ENCODE results near the gene GPR141. TPM values are rescaled to one million over a fixed set of nuclear protein-coding genes. Genes with fewer than 3 reads are reported as not detected.

Gene GPR141
- total RNA-seq, 1 donor from 2014 or later: 3.5 TPM

DNA sequence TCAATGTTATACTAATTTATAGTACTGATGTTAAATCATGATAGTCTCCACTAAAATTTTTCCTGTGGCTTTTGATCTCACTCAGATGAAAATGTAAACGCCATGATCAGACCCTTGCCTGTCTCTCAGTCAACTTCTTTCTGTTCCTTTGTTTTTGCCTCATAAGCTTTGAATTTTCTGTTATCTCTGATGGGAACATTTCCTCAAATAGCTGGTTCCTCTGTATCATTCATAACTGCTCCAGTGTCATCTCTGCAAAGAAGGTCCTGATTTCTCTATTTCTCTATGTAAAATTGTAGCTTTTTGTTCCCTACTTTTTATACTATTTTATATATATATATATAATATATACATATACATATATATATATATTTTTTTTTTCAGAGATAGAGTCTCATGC, 67.5 kb downstream of the GPR141 start:
- DNase-seq (no peak), ATAC-seq (no peak)
- TF ChIP-seq, protein P1, sequence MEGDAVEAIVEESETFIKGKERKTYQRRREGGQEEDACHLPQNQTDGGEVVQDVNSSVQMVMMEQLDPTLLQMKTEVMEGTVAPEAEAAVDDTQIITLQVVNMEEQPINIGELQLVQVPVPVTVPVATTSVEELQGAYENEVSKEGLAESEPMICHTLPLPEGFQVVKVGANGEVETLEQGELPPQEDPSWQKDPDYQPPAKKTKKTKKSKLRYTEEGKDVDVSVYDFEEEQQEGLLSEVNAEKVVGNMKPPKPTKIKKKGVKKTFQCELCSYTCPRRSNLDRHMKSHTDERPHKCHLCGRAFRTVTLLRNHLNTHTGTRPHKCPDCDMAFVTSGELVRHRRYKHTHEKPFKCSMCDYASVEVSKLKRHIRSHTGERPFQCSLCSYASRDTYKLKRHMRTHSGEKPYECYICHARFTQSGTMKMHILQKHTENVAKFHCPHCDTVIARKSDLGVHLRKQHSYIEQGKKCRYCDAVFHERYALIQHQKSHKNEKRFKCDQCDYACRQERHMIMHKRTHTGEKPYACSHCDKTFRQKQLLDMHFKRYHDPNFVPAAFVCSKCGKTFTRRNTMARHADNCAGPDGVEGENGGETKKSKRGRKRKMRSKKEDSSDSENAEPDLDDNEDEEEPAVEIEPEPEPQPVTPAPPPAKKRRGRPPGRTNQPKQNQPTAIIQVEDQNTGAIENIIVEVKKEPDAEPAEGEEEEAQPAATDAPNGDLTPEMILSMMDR (IDR thresholded peaks at IDR 0.05): no peak
- Histone ChIP-seq H3K27ac (no peak overlapping the region), H3K4me3 (no peak overlapping the region), H3K27me3 (ENCODE audit: low read depth) (no peaks in the 10 kb centered on the region), H3K36me3 (no peaks in the 10 kb centered on the region), H3K9me3 (no peaks in the 10 kb centered on the region), H3K4me1 (no peaks in the 10 kb centered on the region)
- intact Hi-C loops (cut with DNase I): no loop called here

DNA sequence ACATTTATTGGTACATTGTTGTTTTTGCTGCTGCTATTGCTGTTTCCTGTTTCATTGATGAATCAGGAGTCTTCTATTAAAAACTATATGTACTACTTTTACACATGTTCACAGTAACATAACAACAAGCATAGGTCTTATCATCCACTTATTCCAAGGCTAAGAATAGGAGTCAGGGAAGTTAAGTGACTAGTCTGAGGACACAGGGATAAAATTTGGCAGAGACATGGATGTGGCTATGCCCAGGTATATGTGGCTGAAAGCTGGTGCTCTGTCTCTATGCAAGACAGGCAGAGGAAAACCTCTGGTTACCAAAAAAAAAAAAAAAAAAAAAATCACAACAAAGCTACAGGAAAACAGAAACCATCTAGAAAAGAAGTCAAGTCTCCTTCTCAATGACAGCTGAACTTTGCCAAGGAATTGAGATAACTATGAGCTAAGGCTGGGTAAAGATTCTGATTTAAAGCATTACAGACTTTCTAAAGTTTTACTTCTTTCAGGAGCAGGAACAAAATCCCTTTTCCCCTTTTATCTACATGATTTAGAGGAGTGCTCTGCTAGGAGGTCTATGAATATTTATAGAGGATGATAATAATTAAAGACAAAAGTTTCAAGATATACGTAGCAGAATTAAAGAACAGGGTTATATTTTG, 70.0 kb downstream of the GPR141 start:
- H3K4me3 ChIP-seq: no peak overlapping the region
- no peaks in the 10 kb centered on the region for H3K36me3 ChIP-seq
- ATAC-seq (no peak), DNase-seq (no peak)
- H3K27me3 ChIP-seq (ENCODE audit: low read depth): no peaks in the 10 kb centered on the region
- H3K27ac ChIP-seq: no peak overlapping the region
- intact Hi-C loops (cut with DNase I): no loop called here
- TF ChIP-seq, protein P1 (IDR thresholded peaks at IDR 0.05): no peak
- no peaks in the 10 kb centered on the region for H3K4me1 ChIP-seq
- H3K9me3 ChIP-seq: no peaks in the 10 kb centered on the region

DNA sequence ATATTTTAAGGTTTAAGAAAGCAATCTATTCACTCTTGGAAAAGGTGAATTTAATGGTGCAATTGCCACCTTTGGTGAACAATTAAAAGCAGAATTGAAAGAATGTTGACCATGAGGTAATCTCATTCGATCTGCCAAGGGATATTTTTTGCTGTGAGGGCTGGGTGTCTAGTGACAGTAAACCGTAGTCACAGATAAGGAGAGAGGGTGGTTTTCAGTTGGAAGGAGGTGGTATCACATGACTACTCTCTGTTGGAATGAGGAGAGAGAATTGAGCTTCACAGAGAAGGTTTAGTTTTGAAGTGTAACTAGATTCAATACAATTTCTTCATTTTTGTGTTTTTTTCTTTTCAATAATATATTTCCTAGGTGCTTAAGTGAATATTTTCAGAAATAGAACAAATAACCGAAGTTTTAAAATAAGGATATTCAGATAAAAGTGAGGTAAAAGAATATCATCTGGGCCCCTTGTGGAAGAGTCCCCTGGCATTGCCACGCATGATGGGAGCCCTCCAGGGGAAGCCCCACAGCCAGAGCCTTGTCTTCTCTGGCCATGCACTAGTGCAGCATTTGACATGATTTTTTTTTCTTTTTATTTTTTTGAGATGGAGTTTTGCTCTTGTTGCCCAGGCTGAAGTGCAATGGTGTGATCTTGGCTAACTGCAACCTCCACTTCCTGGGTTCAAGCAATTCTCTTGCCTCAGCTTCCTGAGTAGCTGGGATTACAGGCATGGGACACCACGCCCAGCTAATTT, 73.4 kb downstream of the GPR141 start:
- TF ChIP-seq, protein P1 (IDR thresholded peaks at IDR 0.05): no peak
- H3K36me3 ChIP-seq: no peaks in the 10 kb centered on the region
- ATAC-seq (no peak), DNase-seq (no peak)
- intact Hi-C loops (cut with DNase I): no loop called here
- H3K27ac ChIP-seq: no peak overlapping the region
- H3K9me3 ChIP-seq: no peaks in the 10 kb centered on the region
- H3K4me1 ChIP-seq: no peaks in the 10 kb centered on the region
- no peak overlapping the region for H3K4me3 ChIP-seq
- no peaks in the 10 kb centered on the region for H3K27me3 ChIP-seq (ENCODE audit: low read depth)

DNA sequence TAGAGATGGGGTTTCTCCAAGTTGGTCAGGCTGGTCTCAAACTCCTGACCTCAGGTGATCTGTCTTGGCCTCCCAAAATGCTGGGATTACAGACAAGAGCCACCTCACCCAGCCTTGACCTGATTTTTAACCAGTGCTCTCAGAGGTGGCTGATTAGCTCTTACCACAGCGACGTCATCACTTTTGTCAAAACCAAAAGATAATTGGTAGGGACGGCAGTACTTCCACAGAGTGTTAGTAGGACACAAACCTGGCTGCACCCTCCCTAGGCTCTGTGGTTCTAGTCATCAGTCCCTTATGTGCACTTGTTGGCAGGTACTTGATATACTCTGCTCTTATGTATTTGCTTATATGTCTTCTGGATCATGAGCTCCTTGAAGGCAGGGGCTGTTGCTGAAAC, 74.0 kb downstream of the GPR141 start:
- Histone ChIP-seq H3K9me3 (no peaks in the 10 kb centered on the region), H3K4me1 (no peaks in the 10 kb centered on the region), H3K36me3 (no peaks in the 10 kb centered on the region), H3K27me3 (ENCODE audit: low read depth) (no peaks in the 10 kb centered on the region), H3K27ac (no peak overlapping the region), H3K4me3 (no peak overlapping the region)
- DNase-seq (no peak), ATAC-seq (no peak)
- TF ChIP-seq, protein P1 (IDR thresholded peaks at IDR 0.05): no peak
- intact Hi-C loops (cut with DNase I): no loop called here

GRCh38 chr7:37758501-37759045, 75.0 kb downstream of the GPR141 start:
- DNase-seq (no peak), ATAC-seq (peak in 1 of 2 donors; percentile 46)
- TF ChIP-seq, protein P1 (IDR thresholded peaks at IDR 0.05): no peak
- Histone ChIP-seq H3K4me1 (no peaks in the 10 kb centered on the region), H3K9me3 (no peaks in the 10 kb centered on the region), H3K4me3 (no peak overlapping the region), H3K36me3 (no peaks in the 10 kb centered on the region), H3K27ac (no peak overlapping the region), H3K27me3 (ENCODE audit: low read depth) (no peaks in the 10 kb centered on the region)
- intact Hi-C loops (cut with DNase I): no loop called here

Measured in lower lobe of right lung (tissue), 2 donors.